Measurements from ENCODE around the gene AREL1.

DNA sequence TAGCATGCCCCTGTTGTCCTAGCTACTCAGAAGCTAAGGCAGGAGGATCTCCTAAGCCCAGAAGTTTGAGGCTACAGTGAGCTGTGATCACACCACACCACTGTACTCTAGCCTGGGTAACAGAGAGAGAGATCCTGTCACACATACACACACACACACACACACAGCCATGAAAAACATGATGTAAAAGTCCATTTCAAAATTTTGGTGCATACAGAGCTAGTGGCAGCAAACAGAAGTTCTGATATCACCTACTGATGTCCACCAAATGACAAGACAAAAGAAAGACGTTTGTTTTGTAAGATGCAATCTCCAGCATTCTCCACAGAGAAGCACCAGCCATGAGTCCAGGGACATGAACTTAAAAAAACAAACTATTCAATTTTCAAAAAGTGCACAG, 15.9 kb downstream of the AREL1 start:
- TF ChIP-seq, protein P1, sequence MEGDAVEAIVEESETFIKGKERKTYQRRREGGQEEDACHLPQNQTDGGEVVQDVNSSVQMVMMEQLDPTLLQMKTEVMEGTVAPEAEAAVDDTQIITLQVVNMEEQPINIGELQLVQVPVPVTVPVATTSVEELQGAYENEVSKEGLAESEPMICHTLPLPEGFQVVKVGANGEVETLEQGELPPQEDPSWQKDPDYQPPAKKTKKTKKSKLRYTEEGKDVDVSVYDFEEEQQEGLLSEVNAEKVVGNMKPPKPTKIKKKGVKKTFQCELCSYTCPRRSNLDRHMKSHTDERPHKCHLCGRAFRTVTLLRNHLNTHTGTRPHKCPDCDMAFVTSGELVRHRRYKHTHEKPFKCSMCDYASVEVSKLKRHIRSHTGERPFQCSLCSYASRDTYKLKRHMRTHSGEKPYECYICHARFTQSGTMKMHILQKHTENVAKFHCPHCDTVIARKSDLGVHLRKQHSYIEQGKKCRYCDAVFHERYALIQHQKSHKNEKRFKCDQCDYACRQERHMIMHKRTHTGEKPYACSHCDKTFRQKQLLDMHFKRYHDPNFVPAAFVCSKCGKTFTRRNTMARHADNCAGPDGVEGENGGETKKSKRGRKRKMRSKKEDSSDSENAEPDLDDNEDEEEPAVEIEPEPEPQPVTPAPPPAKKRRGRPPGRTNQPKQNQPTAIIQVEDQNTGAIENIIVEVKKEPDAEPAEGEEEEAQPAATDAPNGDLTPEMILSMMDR (IDR thresholded peaks at IDR 0.05), result no peak
- TF ChIP-seq, protein P2, sequence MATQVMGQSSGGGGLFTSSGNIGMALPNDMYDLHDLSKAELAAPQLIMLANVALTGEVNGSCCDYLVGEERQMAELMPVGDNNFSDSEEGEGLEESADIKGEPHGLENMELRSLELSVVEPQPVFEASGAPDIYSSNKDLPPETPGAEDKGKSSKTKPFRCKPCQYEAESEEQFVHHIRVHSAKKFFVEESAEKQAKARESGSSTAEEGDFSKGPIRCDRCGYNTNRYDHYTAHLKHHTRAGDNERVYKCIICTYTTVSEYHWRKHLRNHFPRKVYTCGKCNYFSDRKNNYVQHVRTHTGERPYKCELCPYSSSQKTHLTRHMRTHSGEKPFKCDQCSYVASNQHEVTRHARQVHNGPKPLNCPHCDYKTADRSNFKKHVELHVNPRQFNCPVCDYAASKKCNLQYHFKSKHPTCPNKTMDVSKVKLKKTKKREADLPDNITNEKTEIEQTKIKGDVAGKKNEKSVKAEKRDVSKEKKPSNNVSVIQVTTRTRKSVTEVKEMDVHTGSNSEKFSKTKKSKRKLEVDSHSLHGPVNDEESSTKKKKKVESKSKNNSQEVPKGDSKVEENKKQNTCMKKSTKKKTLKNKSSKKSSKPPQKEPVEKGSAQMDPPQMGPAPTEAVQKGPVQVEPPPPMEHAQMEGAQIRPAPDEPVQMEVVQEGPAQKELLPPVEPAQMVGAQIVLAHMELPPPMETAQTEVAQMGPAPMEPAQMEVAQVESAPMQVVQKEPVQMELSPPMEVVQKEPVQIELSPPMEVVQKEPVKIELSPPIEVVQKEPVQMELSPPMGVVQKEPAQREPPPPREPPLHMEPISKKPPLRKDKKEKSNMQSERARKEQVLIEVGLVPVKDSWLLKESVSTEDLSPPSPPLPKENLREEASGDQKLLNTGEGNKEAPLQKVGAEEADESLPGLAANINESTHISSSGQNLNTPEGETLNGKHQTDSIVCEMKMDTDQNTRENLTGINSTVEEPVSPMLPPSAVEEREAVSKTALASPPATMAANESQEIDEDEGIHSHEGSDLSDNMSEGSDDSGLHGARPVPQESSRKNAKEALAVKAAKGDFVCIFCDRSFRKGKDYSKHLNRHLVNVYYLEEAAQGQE (IDR thresholded peaks at IDR 0.05; ENCODE audit: insufficient read depth in 1 of 2, low read depth in 2 of 2, low read length in 1 of 2), result no peak
- TF ChIP-seq POLR2AphosphoS5 (IDR thresholded peaks at IDR 0.05; ENCODE audit: low read depth, low read length) (no peak), SIN3A (IDR thresholded peaks at IDR 0.05; ENCODE audit: borderline replicate concordance, insufficient read depth, low read depth, low read length) (no peak), TCF7L2 (IDR thresholded peaks at IDR 0.05; ENCODE audit: low read depth, low read length) (no peak)
